Measurements from ENCODE around the gene CDHR1. TPM values are rescaled to one million over a fixed set of nuclear protein-coding genes. Genes with fewer than 3 reads are reported as not detected.
A peak's percentile ranks its signal among the peaks of the same experiment; 100 is the strongest.
"Not testable (repeated sequence)": the region's sequence is repeated elsewhere in the genome, so short reads cannot be mapped to it uniquely, and the experiment has no call there.

Gene CDHR1
- not detected in 2 replicates for total RNA-seq (2014; rRNA removed)
- polyA plus RNA-seq (2012): 0.04 TPM

DNA sequence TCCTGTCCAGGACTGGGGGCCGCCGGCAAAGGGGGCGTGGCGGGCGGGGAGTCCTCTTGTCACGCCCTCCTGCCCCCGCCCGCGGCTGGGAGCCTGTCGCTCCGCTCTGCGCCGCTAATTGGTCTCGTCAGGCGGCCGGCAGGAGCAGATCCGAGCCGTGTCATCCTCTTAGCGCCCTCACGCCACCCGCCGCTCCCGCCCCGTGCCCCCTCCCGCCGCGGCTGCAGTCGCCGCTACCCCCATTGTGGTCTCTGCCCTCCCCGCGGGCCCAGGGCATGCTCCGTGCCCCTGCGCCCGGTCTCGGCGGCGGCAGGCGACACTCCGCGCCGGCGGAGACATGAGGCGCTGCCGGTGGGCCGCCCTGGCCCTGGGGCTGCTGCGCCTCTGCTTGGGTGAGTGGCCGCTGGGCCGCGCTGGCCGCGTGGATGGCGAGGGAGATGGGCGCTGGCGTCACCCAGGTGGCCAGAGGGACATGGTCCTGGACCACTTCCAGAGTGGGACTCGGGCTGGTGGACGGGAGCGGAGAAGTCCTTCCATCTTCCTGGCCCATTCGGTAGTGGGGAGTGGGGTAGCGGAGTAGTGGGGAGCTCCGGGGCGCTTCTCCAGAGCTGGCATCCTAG is at the start of gene CDHR1:
CDHR1 (plus strand) TSS at position 114 of the 620 bp plus-strand sequence; CDS start at position 338, 224 bp downstream.
- no peak for DNase-seq (ENCODE audit: low read depth)

DNA sequence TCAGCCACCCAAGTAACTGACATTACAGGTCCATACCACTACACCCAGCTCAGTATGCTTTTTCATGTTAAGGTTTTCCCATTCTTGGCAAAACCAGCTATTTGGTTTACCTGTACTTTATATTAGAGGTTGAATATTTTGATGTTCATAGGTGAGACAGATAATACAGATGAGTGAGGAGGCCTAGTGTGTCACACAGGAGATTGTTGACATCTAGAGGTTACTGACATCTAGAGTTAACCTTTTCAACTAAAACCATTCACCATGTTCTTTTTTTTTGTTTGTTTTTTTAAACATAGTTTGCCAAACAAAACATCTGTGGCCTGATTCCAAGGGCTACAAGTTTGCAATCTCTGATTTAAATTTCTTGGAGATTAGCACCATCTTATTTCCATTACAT is 47.0 kb upstream of the CDHR1 start:
- DNase-seq (ENCODE audit: low read depth): no peak

DNA sequence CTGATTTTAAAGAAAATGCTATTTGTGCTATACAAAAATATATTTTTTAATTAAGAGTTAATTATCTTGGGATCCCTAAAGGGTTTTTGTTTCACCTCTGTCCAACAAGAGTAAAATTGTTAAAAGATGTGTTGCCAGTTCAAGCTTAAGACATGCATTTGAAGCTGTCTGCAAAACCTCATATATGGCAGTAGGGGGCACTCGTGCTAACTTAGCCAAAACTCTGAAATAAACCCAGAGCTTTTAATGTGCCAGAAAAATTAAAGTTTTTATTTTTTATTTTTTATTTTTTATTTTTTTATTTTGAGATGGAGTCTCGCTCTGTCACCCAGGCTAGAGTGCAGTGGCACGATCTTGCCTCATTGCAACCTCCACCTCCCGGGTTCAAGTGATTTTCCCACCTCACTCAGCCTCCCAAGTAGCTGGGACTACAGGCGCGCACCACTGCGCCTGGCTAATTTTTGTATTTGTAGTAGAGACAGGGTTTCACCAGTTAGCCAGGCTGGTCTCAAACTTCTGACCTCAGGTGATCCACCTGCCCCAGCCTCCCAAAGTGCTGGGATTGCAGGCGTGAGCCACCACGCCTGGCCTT is 46.2 kb upstream of the CDHR1 start:
- DNase-seq (ENCODE audit: low read depth): peak; percentile 31

DNA sequence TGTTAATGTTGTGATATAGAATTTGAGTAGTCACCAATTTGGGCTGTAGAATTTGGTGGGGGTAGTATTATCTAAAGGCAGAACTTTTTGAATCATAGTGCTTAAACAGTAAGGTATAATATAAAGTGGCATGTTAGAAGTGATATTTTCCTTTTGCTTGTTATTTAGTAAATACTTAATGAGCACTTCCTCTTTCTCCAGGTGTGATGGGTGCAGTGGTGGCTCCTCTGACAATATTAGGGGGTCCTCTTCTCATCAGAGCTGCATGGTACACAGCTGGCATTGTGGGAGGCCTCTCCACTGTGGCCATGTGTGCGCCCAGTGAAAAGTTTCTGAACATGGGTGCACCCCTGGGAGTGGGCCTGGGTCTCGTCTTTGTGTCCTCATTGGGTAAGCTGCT is 44.5 kb upstream of the CDHR1 start:
- DNase-seq (ENCODE audit: low read depth): no peak

DNA sequence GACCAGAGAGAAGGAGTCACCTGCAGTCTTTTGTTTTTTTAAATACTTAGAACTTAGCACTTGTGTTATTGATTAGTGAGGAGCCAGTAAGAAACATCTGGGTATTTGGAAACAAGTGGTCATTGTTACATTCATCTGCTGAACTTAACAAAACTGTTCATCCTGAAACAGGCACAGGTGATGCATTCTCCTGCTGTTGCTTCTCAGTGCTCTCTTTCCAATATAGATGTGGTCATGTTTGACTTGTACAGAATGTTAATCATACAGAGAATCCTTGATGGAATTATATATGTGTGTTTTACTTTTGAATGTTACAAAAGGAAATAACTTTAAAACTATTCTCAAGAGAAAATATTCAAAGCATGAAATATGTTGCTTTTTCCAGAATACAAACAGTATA is 41.6 kb upstream of the CDHR1 start:
- no peak for DNase-seq (ENCODE audit: low read depth)

DNA sequence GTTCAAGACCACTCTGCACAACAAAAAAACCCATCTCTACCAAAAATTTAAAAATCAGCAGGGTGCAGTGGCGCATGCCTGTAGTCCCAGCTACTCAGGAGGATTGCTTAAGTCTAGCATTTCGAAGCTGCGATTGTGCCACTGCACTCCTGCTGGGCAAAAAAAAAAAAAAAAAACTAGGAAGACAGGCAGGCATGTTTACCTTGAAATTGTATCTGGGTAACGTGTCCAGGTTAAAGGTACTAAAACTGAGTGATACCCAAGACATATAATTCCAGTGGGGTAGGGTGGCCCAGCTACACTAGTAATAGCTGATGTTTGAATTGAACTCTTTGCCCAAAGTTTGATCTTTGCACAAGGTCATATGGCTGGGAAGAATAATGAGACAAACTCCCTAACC is 38.8 kb upstream of the CDHR1 start:
- no peak for DNase-seq (ENCODE audit: low read depth)

DNA sequence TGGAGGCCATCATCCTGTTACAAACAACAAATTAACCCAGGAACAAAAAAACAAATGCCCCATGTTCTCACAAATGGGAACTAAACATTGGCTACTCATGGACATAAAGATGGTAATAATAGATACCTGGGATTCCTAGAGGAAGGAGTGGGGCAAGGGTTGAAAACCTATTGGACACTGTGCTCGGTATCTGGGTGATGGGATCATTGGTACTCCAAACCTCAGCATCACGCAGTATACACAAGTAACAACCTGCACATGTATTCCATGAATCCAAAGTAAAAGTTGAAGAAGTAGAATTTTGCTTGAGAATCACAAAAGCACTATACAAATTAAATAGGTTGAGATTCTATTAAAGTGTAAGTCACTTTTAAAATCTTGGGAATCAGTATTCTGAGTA is 38.3 kb upstream of the CDHR1 start:
- no peak for DNase-seq (ENCODE audit: low read depth)

DNA sequence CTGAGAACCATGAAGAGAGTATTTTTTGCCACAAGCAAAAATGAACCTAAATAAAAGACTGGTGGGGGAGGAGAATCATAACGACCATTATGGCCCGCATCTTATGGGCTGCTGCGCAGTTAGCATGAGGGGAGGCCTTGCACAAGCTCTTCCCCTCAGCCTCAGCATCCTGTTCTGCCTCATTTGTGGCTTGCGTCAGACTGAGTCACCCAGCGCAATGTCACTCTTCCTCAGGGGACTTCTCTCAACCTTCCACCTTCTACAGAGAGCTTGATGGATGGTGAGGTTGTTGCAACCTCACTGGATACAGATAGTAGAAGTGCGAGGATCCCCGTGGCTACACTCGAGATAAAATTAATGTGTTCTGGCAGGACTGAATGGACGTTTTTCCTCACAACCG is 37.6 kb upstream of the CDHR1 start:
- no peak for DNase-seq (ENCODE audit: low read depth)

DNA sequence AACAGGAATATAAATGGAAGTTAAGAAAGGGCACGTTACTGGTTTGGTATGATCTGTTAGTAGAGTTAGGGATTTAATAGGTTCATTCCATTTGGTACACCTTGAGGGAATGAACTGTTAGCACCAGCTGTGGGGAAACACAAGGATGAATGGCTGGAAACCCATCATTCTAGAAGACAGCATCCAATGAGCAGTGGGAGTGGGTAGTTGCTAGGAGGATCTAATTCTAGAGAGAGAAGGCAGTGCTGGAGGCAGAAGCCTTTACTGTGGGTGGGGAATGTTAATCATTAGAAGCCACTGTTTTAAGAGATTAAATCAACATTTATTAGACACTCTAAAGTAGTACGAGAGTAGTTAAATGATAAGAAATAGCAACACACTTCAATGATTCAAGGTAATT is 36.3 kb upstream of the CDHR1 start:
- no peak for DNase-seq (ENCODE audit: low read depth)

DNA sequence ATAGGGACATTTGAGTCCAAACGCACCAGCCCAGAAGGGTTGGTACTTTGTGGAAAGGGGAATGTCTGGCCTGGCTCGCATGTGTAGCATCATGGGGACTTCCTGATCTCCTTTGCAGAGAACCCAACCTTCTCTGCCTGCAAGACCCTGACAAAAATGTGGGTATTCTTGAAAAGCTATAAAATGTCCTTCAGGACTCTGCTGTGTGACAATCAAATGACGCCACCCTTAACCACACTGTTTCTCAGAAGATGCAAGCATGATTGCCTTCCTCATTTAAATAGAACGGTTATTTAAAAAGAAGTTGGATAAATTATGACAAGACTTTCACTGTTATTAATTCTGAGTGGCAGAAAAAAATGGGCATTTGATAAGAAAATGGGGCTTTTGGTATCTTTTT is 35.8 kb upstream of the CDHR1 start:
- DNase-seq (ENCODE audit: low read depth): no peak

DNA sequence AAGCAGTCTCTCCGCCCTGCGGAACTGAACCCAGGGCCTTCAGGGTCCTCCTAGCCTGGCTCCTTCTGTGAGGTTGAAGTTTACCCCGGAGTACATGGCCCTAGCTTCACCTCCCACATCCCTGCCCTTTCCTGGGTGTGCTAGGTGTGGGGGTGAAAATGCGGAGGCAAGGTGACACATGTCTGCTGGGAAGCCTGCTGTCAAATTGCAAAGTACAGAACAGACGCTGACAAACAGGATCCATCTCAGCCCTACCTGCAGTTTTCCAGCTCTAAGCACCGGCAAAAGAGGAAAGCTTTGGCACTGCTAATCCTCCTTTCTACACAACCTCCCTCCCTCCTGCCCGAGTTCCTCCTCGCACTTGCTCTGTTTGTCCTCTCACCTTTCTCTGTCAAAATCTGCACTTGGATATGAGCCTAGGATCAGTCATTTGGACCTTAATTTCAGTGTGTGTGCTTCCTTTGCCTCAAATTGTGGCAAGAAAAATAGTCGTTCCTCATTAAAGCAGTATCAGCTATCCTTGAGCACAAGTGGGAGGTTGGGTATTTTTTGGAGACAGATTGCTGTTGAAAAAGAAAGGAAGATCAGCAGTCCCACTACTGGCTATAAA is 35.2 kb upstream of the CDHR1 start:
- no peak for DNase-seq (ENCODE audit: low read depth)

DNA sequence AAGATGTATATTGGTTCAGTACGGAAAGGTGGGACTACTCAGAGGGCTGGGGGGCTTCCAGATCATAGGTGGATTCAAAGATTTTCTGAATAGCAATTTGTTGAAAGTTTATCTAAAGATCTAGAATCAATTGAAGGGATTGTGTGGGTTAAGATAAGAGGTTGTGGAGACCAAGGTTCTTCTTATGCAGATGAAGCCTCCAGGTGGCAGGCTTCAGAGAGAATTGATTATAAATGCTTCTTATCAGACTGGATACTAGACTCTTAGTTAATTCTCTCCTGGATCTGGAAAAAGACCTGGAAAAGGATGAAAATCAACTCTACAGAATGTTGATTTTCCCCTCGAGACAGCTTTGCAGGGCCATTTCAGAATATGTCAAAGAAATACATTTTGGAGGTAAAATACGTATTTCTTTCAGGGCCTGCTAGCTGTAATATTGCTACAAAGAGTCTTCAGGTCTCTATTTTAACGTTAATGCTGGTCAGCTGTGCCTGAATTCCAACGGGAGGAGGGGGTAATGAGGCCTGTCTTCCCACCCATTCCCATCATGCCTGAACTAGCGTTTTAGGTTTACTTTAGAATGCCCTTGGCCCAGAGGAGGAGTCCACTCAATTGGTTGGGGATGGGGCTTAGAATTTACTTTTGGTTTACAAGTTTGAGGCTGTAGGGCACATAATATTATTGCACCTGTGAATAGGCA is 33.5 kb upstream of the CDHR1 start:
- no peak for DNase-seq (ENCODE audit: low read depth)

DNA sequence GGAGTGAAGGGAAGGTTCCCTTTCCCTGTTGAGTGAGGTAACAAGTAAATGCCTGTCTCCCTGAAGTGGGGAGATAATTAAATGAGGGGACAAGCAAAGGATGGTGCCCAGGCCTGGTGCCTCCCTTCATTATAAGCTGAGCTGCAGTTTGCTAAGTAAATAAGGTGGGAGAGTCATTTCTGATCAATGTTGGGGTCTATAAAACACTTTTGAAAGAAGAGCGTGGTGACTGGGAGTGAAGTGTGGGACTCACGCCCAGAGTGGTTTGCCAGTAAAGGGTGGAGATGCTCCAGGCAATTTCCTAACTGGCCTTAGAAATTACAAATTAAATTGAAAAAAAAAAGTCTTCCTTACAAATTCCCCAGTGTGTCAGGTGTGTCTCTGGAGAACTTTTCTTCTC is 30.3 kb upstream of the CDHR1 start:
- no peak for DNase-seq (ENCODE audit: low read depth)

DNA sequence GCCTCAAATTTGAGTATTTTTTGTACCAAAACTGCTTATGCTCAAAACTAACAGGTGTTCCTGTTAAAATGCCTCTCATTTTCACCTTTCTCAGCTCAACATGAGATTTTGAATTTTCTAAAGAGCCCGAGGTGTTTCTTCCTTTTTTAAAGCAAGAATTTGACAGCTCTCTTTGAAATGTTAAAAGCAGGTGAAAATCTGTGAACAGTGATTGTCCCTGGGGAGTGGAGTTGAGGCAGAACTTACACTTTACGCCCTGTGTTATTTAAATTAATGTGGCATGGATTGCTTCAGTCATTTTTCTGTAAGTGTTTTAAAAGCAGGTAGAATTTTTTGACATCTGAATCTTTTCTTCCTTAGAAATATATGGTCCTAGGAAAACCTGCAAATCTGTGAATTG is 29.9 kb upstream of the CDHR1 start:
- DNase-seq (ENCODE audit: low read depth): no peak

DNA sequence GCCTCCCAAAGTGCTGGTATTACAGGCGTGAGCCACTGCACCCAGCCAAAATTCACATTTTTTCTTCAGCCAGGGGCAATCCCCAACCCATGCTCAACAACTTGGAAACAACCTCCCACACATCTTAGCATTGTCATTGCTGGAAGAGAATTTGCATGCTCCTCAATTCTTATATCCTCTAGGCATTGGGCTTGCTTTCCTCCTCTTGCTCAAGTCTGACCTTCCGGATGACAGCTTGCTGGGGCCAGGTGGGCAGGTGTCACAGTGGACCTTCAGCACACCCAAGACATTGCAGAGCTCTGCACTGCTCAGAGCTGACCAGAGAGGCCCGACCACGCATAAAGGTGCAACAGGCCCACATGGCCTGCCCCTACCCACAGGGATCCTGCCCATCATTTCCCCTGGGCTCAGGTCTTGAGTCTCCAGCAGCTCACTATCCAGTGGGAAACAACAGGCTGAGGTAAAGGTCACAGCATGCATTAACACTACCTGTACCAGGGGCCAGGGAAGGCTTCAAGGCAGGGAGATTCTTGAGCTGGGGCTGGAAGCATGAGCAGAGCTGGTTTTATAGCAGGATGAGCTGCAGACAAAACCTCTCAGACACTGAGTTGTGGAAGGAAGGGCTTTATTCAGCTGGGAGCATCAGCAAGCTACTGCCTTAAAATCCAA is 27.6 kb upstream of the CDHR1 start:
- DNase-seq (ENCODE audit: low read depth): no peak

DNA sequence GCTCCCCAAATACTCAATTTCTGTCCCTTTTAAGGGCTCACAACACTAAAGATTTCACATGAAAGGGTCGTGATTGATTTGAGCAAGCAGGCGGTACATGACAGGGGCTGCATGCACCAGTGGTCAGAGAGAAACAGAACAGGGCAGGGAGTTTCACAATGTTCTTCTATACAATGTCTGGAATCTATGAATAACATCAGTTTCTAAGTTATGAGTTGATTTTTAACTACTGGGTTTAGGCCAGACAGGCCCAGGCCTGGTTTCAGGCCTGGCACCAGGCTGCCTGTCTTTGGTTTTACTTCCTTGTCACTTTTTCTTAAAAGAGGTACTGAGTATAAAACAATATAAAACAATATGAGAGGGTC is 27.1 kb upstream of the CDHR1 start:
- DNase-seq (ENCODE audit: low read depth): not testable (repeated sequence)

DNA sequence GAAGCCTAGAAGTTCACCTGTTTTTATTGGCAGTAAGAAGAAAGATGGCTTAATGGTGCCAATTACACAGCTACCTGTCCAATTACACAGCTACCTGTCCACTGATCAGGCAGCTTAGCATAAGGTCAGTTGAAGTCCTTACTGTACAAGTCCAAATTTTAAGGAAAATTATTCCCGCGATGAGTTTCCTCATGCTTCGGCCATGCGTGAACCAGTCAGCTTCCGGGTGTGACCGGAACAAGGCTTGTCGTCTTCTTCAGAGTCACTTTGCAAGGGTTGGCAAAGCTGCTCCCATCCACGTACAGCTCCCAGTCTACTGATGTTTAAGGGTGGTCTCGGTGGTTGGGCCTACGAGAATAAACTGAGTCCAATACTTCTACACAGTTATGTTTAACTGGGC is 26.0 kb upstream of the CDHR1 start:
- DNase-seq (ENCODE audit: low read depth): not testable (repeated sequence)

DNA sequence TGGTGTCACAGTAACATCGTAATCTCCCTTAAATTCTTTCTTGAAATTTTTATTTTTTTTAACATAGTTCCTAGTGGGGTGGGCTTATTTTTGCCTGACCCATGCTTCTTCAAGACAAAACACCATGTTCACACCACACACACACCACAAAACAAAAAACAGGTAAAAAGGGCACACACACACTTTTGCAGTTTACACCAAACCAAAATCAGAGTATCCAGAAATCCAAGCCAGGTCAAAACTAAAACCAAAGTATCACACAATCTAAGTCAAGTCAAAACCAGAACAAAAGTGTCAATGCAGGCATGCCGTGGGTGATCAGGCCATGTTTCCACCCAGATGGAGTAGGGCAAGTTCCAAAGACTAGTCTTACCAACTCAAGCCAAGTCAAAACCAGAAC is 23.1 kb upstream of the CDHR1 start:
- not testable (repeated sequence) for DNase-seq (ENCODE audit: low read depth)

DNA sequence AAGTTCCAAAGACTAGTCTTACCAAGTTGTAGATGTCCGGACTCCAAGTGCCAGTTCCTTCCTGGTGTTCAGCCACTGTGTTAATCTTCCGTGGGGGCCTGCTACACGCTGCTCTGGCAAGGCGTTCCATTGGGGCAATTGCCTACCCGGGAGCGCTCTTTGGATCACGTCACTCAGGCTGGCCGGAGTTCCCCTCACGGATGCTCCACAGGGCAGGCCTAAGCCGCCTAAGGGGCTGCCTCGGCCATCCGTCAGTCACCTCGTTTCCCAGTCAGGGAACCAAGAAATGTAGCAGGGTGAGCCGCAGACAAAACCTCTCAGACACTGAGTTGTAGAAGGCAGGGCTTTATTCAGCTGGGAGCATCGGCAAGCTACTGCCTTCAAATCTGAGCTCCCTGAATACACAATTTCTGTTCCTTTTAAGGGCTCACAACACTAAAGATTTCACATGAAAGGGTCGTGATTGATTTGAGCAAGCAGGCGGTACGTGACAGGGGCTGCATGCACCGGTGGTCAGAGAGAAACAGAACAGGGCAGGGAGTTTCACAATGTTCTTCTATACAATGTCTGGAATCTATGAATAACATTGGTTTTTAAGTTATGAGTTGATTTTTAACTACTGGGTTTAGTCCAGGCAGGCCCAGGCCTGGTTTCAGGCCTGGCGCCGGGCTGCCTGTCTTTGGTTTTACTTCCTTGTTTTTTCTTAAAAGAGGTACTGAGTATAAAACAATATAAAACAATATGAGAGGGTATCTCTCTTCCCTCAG is 22.5 kb upstream of the CDHR1 start:
- not testable (repeated sequence) for DNase-seq (ENCODE audit: low read depth)

DNA sequence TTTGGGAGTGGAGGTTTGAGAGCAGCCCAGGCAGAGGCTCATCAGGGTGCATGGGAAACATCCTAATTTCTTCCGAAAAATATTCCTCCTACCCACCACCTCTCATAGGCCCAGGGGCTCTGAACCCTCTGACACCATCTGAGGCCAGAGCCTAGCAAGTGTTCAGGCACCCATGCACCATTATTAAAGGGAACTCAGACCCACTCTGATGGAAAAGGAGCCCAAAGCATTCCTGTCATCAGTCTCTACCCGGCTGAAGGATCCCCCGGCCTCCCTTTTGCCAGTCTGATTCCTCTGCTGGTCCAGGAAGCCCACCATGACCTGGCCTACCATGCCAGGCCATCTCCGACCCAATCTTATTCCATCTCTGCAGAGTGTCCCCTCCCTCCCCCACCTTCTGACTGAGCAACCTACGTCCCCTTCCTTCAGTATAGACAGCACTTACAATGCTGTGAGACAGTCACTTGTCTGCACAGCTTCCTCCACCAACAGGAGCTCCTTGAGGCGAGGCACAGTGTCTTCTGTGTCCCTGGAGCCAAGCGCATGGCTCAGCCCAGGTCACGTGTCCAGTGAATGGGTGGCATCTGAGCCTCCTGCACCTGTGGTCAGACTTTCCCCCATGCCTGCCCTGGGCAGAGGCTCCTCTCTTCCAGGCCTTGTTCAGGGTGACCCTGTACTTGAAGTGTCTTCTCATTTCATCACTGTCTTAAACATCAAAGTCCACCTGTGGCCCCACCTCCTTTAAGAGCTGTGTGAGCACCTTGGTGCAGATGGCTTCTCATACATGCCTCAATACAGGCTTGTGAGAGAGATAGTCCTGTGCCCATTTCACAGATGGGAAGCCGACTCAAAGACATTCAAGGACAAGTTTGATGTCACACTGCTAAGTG is 21.6 kb upstream of the CDHR1 start:
- DNase-seq (ENCODE audit: low read depth): no peak
